Aorta (tissue), 5 donors: Measurements from ENCODE around the gene CACNA1A. TPM values are rescaled to one million over a fixed set of nuclear protein-coding genes. Genes with fewer than 3 reads are reported as not detected.

Source experiments
- ATAC-seq: fragments of 200-7000 bp; cut with Tn5 transposase; one replicate; pipeline ENCODE4 v1.9.1; 2022; ENCODE audit warnings: moderate library complexity; ENCODE audit not compliant: low FRiP score
- DNase-seq, 2 donors: peaks; one replicate each; pipeline ENCODE4 v3.0.0-alpha.2; 2020
- H3K27ac ChIP-seq, 2 donors: one replicate each; pipeline ENCODE4 v1.5.1; 2013; ENCODE audit warnings: low read length in 2 of 2, mild to moderate bottlenecking in 2 of 2, moderate library complexity in 2 of 2, control low read depth in 1 of 2, inconsistent platforms in 1 of 2, low read depth in 1 of 2
- H3K27me3 ChIP-seq, 2 donors: one replicate each; pipeline ENCODE4 v1.6.1; 2013; ENCODE audit warnings: control low read depth in 1 of 2, low read length in 1 of 2, mild to moderate bottlenecking in 1 of 2, moderate library complexity in 1 of 2; ENCODE audit not compliant: insufficient read depth in 2 of 2, control insufficient read depth in 1 of 2
- H3K36me3 ChIP-seq, 2 donors: one replicate each; pipeline ENCODE4 v1.6.1; 2013; ENCODE audit warnings: control low read depth in 1 of 2, low read length in 1 of 2, mild to moderate bottlenecking in 1 of 2; ENCODE audit not compliant: insufficient read depth in 2 of 2, control insufficient read depth in 1 of 2
- H3K4me1 ChIP-seq, 2 donors: one replicate each; pipeline ENCODE4 v1.6.1; 2013; ENCODE audit warnings: low read length in 2 of 2, control low read depth in 1 of 2, mild to moderate bottlenecking in 1 of 2, moderate library complexity in 1 of 2; ENCODE audit not compliant: insufficient read depth in 2 of 2, control insufficient read depth in 1 of 2
- H3K4me3 ChIP-seq, 2 donors: one replicate each; pipeline ENCODE4 v1.5.1; 2013; ENCODE audit warnings: low read length in 2 of 2, control low read depth in 1 of 2, mild to moderate bottlenecking in 1 of 2
- H3K9me3 ChIP-seq: one replicate; pipeline ENCODE4 v1.6.1; 2013; ENCODE audit warnings: mild to moderate bottlenecking, low read length; ENCODE audit not compliant: control insufficient read depth
- WGBS, 2 donors: extraction: QIAGEN DNeasy Blood & Tissue Kit; methylation state at CpG; one replicate each; pipeline ENCODE4 v1.1.7; 2013; 5-methylcytosine and 5-hydroxymethylcytosine counted together
- intact Hi-C, 2 donors: fragments of 100-400 bp; cut with DNase I; formaldehyde crosslinking; loops; one replicate each; pipeline versions ENCODE4 v1.14.2 to v1.15.0; 2022
- polyA plus RNA-seq, 2 donors: library from polyadenylated mRNA; stranded (reverse); fragments of 200-250 nt; gene quantifications; one replicate each; pipeline ENCODE4 v1.2.3, GENCODE V29; 2013
- total RNA-seq, 2 donors: library from RNA; stranded (reverse); fragmentation: NEBNext Ultra II Directional; extraction: Animal tissue kit (Norgen Biotek cat#: 25700); gene quantifications; one replicate each; pipeline ENCODE4 v1.2.1, GENCODE V29; 2021
- donor health status: healthy with polysubstance abuse.
- donor health status: Bipolar disorder and iron deficiency.
- donor health status: DM: no; HTN: no; CAD: no.
- donor health status: DM: no; HTN: no; CAD: no.
- donor health status: DM: yes; HTN: yes; CAD: no.

The CACNA1A gene
- total and polyA plus RNA-seq, 4 donors = 0.26 to 3.6 (median 1.3) TPM

GRCh38 chr19:13334801-13335481 lies 171.3 kb downstream of the CACNA1A start:
- H3K36me3 ChIP-seq = no peaks in the 10 kb centered on the region
- DNase-seq (no peak), ATAC-seq (no peak)
- H3K27ac ChIP-seq = no peak overlapping the region
- peaks cover 11% of the 10 kb centered on the region for H3K9me3 ChIP-seq
- intact Hi-C loops = no loop called here
- 80 to 82% methylated on average over 7 of the region's 7 CpGs for WGBS, 2 donors
- no peaks in the 10 kb centered on the region for H3K4me1 ChIP-seq
- H3K27me3 ChIP-seq = peaks cover 0 to 4% of the 10 kb centered on the region in 2 donors
- no peak overlapping the region for H3K4me3 ChIP-seq

GRCh38 chr19:13330285-13330684 lies 176.0 kb downstream of the CACNA1A start:
- no peaks in the 10 kb centered on the region for H3K4me1 ChIP-seq
- ATAC-seq (no peak), DNase-seq (no peak)
- no peak overlapping the region for H3K4me3 ChIP-seq
- H3K27ac ChIP-seq = no peak overlapping the region
- intact Hi-C loops = no loop called here
- H3K9me3 ChIP-seq = peaks cover 3% of the 10 kb centered on the region
- WGBS, 2 donors = 95 to 96% methylated on average over 6 of the region's 6 CpGs
- no peaks in the 10 kb centered on the region for H3K36me3 ChIP-seq
- H3K27me3 ChIP-seq = peaks cover 0 to 1% of the 10 kb centered on the region in 2 donors

DNA sequence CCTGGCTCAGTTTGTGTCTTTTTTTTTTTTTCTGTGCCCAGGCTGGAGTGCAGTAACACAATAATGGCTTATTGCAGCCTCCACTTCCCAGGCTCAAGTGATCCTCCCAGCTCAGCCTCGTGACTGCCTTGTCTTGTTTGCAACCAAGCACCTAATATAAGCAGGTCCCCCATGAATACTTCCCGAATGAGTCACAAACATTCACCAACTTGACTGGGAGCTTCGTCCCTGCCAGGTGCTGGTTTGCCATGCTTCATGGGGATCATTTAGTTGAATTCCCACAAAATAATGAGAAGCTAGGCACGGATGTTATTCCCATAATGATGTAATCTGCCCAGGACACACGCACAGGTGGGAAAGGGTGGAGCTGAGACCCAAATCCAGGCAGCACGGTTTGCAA lies 176.5 kb downstream of the CACNA1A start:
- ATAC-seq (no peak), DNase-seq (no peak)
- H3K4me1 ChIP-seq = no peaks in the 10 kb centered on the region
- intact Hi-C loops = no loop called here
- H3K9me3 ChIP-seq = peaks cover 5% of the 10 kb centered on the region
- no peaks in the 10 kb centered on the region for H3K36me3 ChIP-seq
- no peaks in the 10 kb centered on the region for H3K27me3 ChIP-seq
- 81 to 87% methylated on average over 6 of the region's 6 CpGs for WGBS, 2 donors
- H3K27ac ChIP-seq = no peak overlapping the region
- no peak overlapping the region for H3K4me3 ChIP-seq

GRCh38 chr19:13328241-13328640 lies 178.0 kb downstream of the CACNA1A start:
- no peaks in the 10 kb centered on the region for H3K36me3 ChIP-seq
- no peak overlapping the region for H3K4me3 ChIP-seq
- peaks cover 5% of the 10 kb centered on the region for H3K9me3 ChIP-seq
- no peak for DNase-seq
- ATAC-seq = no peak
- no peaks in the 10 kb centered on the region for H3K27me3 ChIP-seq
- no peak overlapping the region for H3K27ac ChIP-seq
- no peaks in the 10 kb centered on the region for H3K4me1 ChIP-seq
- 77 to 81% methylated on average over 6 of the region's 6 CpGs for WGBS, 2 donors
- intact Hi-C loops = no loop called here

DNA sequence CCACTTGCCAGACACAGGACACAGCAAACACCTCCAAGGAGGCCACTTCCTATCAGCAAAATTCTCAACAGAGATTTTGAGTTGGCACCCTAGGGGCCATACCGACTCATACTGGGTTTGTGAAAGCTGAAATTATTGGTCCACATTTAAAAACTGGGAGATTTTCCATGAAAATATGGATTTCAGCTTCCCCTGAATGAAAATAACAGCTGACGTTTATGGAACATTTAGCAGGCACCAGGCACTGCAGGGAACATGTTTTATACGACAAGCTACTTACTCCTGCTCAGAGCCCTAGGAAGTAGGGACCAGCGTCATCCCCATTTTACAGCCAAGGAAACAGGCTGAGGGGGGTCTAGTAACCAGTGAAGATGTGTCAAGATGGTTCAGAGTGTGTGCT lies 186.8 kb downstream of the CACNA1A start:
- no peak overlapping the region for H3K27ac ChIP-seq
- intact Hi-C loops = no loop called here
- no peak for ATAC-seq

GRCh38 chr19:13318190-13318589 lies 188.1 kb downstream of the CACNA1A start:
- no peak for ATAC-seq
- intact Hi-C loops = no loop called here
- H3K27me3 ChIP-seq = no peaks in the 10 kb centered on the region

More for the DNA sequence above, 186.8 kb downstream of the CACNA1A start:
- no peaks in the 10 kb centered on the region for H3K4me1 ChIP-seq
- DNase-seq = no peak
- H3K9me3 ChIP-seq = peaks cover 6% of the 10 kb centered on the region
- no peaks in the 10 kb centered on the region for H3K27me3 ChIP-seq
- no peak overlapping the region for H3K4me3 ChIP-seq
- H3K36me3 ChIP-seq = no peaks in the 10 kb centered on the region
- 53 to 62% methylated on average over 4 of the region's 4 CpGs for WGBS, 2 donors

GRCh38 chr19:13315495-13315894 lies 190.8 kb downstream of the CACNA1A start:
- H3K36me3 ChIP-seq = no peaks in the 10 kb centered on the region
- H3K27me3 ChIP-seq = no peaks in the 10 kb centered on the region
- H3K4me1 ChIP-seq = no peaks in the 10 kb centered on the region
- DNase-seq (no peak), ATAC-seq (no peak)
- peaks cover 6% of the 10 kb centered on the region for H3K9me3 ChIP-seq
- intact Hi-C loops = no loop called here
- no peak overlapping the region for H3K4me3 ChIP-seq
- no peak overlapping the region for H3K27ac ChIP-seq
- WGBS, 2 donors = 57 to 68% methylated on average over 4 of the region's 4 CpGs

More at GRCh38 chr19:13318190-13318589, 188.1 kb downstream of the CACNA1A start:
- WGBS, 2 donors = 79 to 80% methylated on average over 4 of the region's 4 CpGs
- DNase-seq = no peak
- H3K27ac ChIP-seq = no peak overlapping the region
- peaks cover 6% of the 10 kb centered on the region for H3K9me3 ChIP-seq
- no peaks in the 10 kb centered on the region for H3K36me3 ChIP-seq
- no peaks in the 10 kb centered on the region for H3K4me1 ChIP-seq
- H3K4me3 ChIP-seq = no peak overlapping the region

DNA sequence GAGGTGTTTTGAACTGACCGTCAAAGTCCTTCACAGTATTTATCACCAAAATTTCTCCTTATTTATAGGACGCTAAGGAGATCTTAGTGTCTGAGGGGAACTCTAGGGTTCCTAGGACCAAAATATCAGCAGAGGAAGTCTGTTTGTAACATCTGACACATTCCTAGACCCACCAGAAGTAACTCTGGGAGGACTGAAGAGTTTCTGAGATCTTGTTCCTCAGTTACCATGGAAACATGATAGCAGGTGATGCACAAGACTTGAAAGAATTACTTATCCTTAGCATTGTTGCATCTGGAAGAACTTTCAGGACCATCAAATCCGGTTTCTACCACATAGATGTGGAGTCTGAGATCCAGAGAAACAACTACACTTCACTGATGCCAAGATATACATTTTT lies 191.5 kb downstream of the CACNA1A start:
- no peak overlapping the region for H3K4me3 ChIP-seq

GRCh38 chr19:13313875-13314274 lies 192.4 kb downstream of the CACNA1A start:
- 74 to 80% methylated on average over 2 of the region's 2 CpGs for WGBS, 2 donors
- no peaks in the 10 kb centered on the region for H3K4me1 ChIP-seq
- H3K27me3 ChIP-seq = no peaks in the 10 kb centered on the region
- no peaks in the 10 kb centered on the region for H3K36me3 ChIP-seq
- H3K9me3 ChIP-seq = peaks cover 6% of the 10 kb centered on the region
- intact Hi-C loops = no loop called here
- H3K4me3 ChIP-seq = no peak overlapping the region
- DNase-seq = no peak
- H3K27ac ChIP-seq = no peak overlapping the region
- no peak for ATAC-seq

More for the DNA sequence above, 191.5 kb downstream of the CACNA1A start:
- peaks cover 6% of the 10 kb centered on the region for H3K9me3 ChIP-seq
- 46 to 79% methylated on average over 3 of the region's 3 CpGs for WGBS, 2 donors
- DNase-seq (no peak), ATAC-seq (no peak)
- no peak overlapping the region for H3K27ac ChIP-seq
- no peaks in the 10 kb centered on the region for H3K4me1 ChIP-seq
- intact Hi-C loops = no loop called here
- H3K36me3 ChIP-seq = no peaks in the 10 kb centered on the region
- no peaks in the 10 kb centered on the region for H3K27me3 ChIP-seq
